PC-9 (cell line): ENCODE data around the gene DNAAF3. TPM values are rescaled to one million over a fixed set of nuclear protein-coding genes. Genes with fewer than 3 reads are reported as not detected.
"Not testable (repeated sequence)": the region's sequence is repeated elsewhere in the genome, so short reads cannot be mapped to it uniquely, and the experiment has no call there.

ENCODE experiments used
- BruUV-seq: library from RNA; stranded (reverse); fragments of 400-500 nt; replicated peaks from 2 replicates; lab custom pipeline; 2021; lab: Mats Ljungman, UMichigan
- CTCF ChIA-PET: fragments of 300-600 bp; sonication (Branson Sonifier 250); formaldehyde crosslinking; loops from one replicate; lab custom pipeline; 2022; ENCODE audit warnings: antibody characterized with exemption; lab: Charles Lee
- POLR2A ChIA-PET: fragments of 300-600 bp; sonication (Branson Sonifier 250); formaldehyde crosslinking; loops from one replicate; lab custom pipeline; 2022; ENCODE audit warnings: antibody characterized with exemption; ENCODE audit not compliant: unreplicated experiment; lab: Charles Lee
- DNase-seq, 2 experiments: peaks; one replicate each; pipeline versions ENCODE4 v3.0.0 to v3.0.0-alpha.2; 2015 to 2022; ENCODE audit warnings: mixed read lengths in 1 of 2
- H2AFZ ChIP-seq: fragments of 200-600 bp; sonication (generic); 2 replicates; pipeline ENCODE4 v1.8.1; 2017; ENCODE audit warnings: antibody characterized with exemption
- H3F3A ChIP-seq: fragments of 200-600 bp; sonication (generic); 2 replicates; pipeline ENCODE4 v1.8.1; 2017; ENCODE audit warnings: antibody characterized with exemption, mild to moderate bottlenecking, low read depth; ENCODE audit not compliant: insufficient read depth
- H3K27ac ChIP-seq: fragments of 200-600 bp; sonication (generic); 2 replicates; pipeline ENCODE4 v1.6.1; 2016; ENCODE audit warnings: mixed run types
- H3K27me3 ChIP-seq: fragments of 200-600 bp; sonication (generic); 2 replicates; pipeline ENCODE4 v1.6.1; 2016; ENCODE audit warnings: low read depth, mixed run types; ENCODE audit not compliant: insufficient read depth
- H3K36me3 ChIP-seq: fragments of 200-600 bp; sonication (generic); 2 replicates; pipeline ENCODE4 v1.6.1; 2016; ENCODE audit warnings: low read depth, mixed run types
- H3K4me1 ChIP-seq: fragments of 200-600 bp; sonication (generic); replicated peaks from 2 replicates; pipeline ENCODE4 v1.6.1; 2016; ENCODE audit warnings: mixed run types; ENCODE audit not compliant: insufficient read depth
- H3K4me2 ChIP-seq: fragments of 200-600 bp; sonication (generic); 2 replicates; pipeline ENCODE4 v1.6.1; 2017; ENCODE audit warnings: mixed run types
- H3K4me3 ChIP-seq: fragments of 200-600 bp; sonication (generic); 2 replicates; pipeline ENCODE4 v1.6.1; 2016; ENCODE audit warnings: mixed run types
- H3K79me2 ChIP-seq: fragments of 200-600 bp; sonication (generic); 2 replicates; pipeline ENCODE4 v1.6.1; 2017; ENCODE audit warnings: low read depth, mixed run types
- H3K9me2 ChIP-seq: fragments of 200-600 bp; sonication (generic); 2 replicates; pipeline ENCODE4 v1.8.1; 2017; ENCODE audit warnings: mild to moderate bottlenecking; ENCODE audit not compliant: insufficient read depth
- H3K9me3 ChIP-seq: fragments of 200-600 bp; sonication (generic); 2 replicates; pipeline ENCODE4 v1.8.1; 2016; ENCODE audit warnings: low read depth; ENCODE audit not compliant: insufficient read depth
- H4K20me1 ChIP-seq: fragments of 200-600 bp; sonication (generic); 2 replicates; pipeline ENCODE4 v1.8.1; 2017; ENCODE audit not compliant: insufficient read depth
- CTCF ChIP-seq: fragments of 200-600 bp; sonication (generic); conservative IDR thresholded peaks from 2 replicates; pipeline ENCODE4 v1.6.1; 2017; ENCODE audit warnings: mixed run types, antibody characterized with exemption, mild to moderate bottlenecking, moderate library complexity
- EZH2 ChIP-seq: fragments of 200-600 bp; sonication (generic); IDR thresholded peaks from 2 replicates; pipeline ENCODE4 v1.8.0; 2017; ENCODE audit warnings: antibody characterized with exemption, low read depth
- intact Hi-C: fragments of 100-400 bp; cut with micrococcal nuclease; formaldehyde crosslinking; loops from one replicate; pipeline ENCODE4 v1.10.0; 2022; ENCODE audit not compliant: unreplicated experiment
- total RNA-seq: library from RNA; stranded (reverse); gene quantifications from 2 replicates; pipeline ENCODE4 v1.2.3, GENCODE V29; 2021

Gene DNAAF3
- total RNA-seq, 1 experiment from 2014 or later, result 51.8 TPM

- H3K36me3 ChIP-seq, result no peaks in the 10 kb centered on the region
- no peaks in the 10 kb centered on the region for H3K9me2 ChIP-seq
- H3K9me3 ChIP-seq, result no peaks in the 10 kb centered on the region
- no peak overlapping the region for H2AFZ ChIP-seq
- H3F3A ChIP-seq, result peaks cover 28% of the 10 kb centered on the region
- H3K4me1 ChIP-seq, result peaks cover 40% of the 10 kb centered on the region
- H3K4me3 ChIP-seq, result peak overlapping the region; percentile 24; the same call in 1 of the 2 replicates
- intact Hi-C loops, result no loop called here
- CTCF ChIA-PET, result interaction anchor here (0.7 kb wide), 2 partner anchors 41 to 86 kb away, joined by 5 to 8 read pairs; partner anchors contain the start of gene DNAAF3
- TF ChIP-seq EZH2 (no peak), CTCF (no peak)
- H3K27me3 ChIP-seq, result no peaks in the 10 kb centered on the region
- DNase-seq, result peak; percentile 89 to 95
- no peaks in the 10 kb centered on the region for H4K20me1 ChIP-seq
- H3K79me2 ChIP-seq, result no peaks in the 10 kb centered on the region
- TSS peak; percentile 47 for BruUV-seq
- peak overlapping the region; percentile 77 for H3K4me2 ChIP-seq
- POLR2A ChIA-PET, result interaction anchor here (0.5 to 0.8 kb wide), 6 partner anchors 17 to 392 kb away, joined by 3 to 6 read pairs (median 4); partner anchors contain the start of genes DNAAF3 and FIZ1
- peak overlapping the region; percentile 80 for H3K27ac ChIP-seq
These were observed 40.5 kb upstream of the DNAAF3 start for GRCh38 chr19:55206664-55207500.

GRCh38 chr19:55202199-55202598 is 35.8 kb upstream of the DNAAF3 start:
- H3K36me3 ChIP-seq, H3K79me2 ChIP-seq, H3K4me3 ChIP-seq, POLR2A ChIA-PET, H3K27me3 ChIP-seq, H3K27ac ChIP-seq, BruUV-seq, H3K4me2 ChIP-seq, H3K9me3 ChIP-seq, CTCF ChIA-PET, H3K9me2 ChIP-seq, H3F3A ChIP-seq, intact Hi-C loops, DNase-seq, H2AFZ ChIP-seq, H4K20me1 ChIP-seq: not testable (repeated sequence)
- peak; percentile 47; the same call in 1 of the 2 replicates for TF ChIP-seq CTCF
- H3K4me1 ChIP-seq, result peaks cover 10% of the 10 kb centered on the region

GRCh38 chr19:55199620-55200204 is 33.3 kb upstream of the DNAAF3 start:
- DNase-seq, result no peak
- Histone ChIP-seq H4K20me1 (no peaks in the 10 kb centered on the region), H3K9me3 (no peaks in the 10 kb centered on the region), H3K4me1 (no peaks in the 10 kb centered on the region), H3K27me3 (no peaks in the 10 kb centered on the region), H3K36me3 (no peaks in the 10 kb centered on the region), H3K9me2 (no peaks in the 10 kb centered on the region), H3K4me2 (no peak overlapping the region), H2AFZ (no peak overlapping the region), H3K4me3 (no peak overlapping the region), H3F3A (0 out of 2 replicates have a peak, but pooled peaks cover 5% of the 10 kb centered on the region), H3K79me2 (no peaks in the 10 kb centered on the region), H3K27ac (no peak overlapping the region)
- TF ChIP-seq EZH2 (no peak), CTCF (no peak)
- intact Hi-C loops, result no loop called here
- CTCF ChIA-PET, result no interaction called here
- POLR2A ChIA-PET, result no interaction called here
- no TSS peak for BruUV-seq
